GM12878 (cell line): Measurements from ENCODE around the gene LRRC23. TPM values are rescaled to one million over a fixed set of nuclear protein-coding genes. Genes with fewer than 3 reads are reported as not detected.
A peak's percentile ranks its signal among the peaks of the same experiment; 100 is the strongest.

ENCODE experiments used
- BACH1 ChIP-seq: fragments of 450-650 bp; IDR thresholded peaks from 2 replicates; pipeline ENCODE4 v1.6.1; 2017; ENCODE audit warnings: mild to moderate bottlenecking, borderline replicate concordance
- BMI1 ChIP-seq: fragments of 450-650 bp; IDR thresholded peaks from 2 replicates; pipeline ENCODE4 v1.6.1; 2016; ENCODE audit warnings: mild to moderate bottlenecking, moderate library complexity, borderline replicate concordance
- CBX3 ChIP-seq: fragments of 200-600 bp; sonication (generic); IDR thresholded peaks from 2 replicates; pipeline ENCODE4 v1.6.1; 2016; ENCODE audit warnings: low read depth, borderline replicate concordance
- EED ChIP-seq: sonication (generic); IDR thresholded peaks from 2 replicates; pipeline ENCODE4 v1.6.1; 2016; ENCODE audit warnings: antibody characterized with exemption, low read depth
- EZH2 ChIP-seq: IDR thresholded peaks from 2 replicates; pipeline ENCODE4 v1.6.1; 2012; ENCODE audit warnings: low read depth, mild to moderate bottlenecking, control low read depth, inconsistent platforms, low read length, borderline replicate concordance; ENCODE audit not compliant: control insufficient read depth
- FOXK2 ChIP-seq: fragments of 450-650 bp; IDR thresholded peaks from 2 replicates; pipeline ENCODE4 v1.6.1; 2017; ENCODE audit warnings: mild to moderate bottlenecking, moderate library complexity
- IRF4 ChIP-seq: IDR thresholded peaks from 2 replicates; pipeline ENCODE4 v1.6.1; 2011; ENCODE audit warnings: low read depth, low read length
- JUND ChIP-seq: IDR thresholded peaks from 2 replicates; pipeline ENCODE4 v1.6.1; 2012; ENCODE audit warnings: low read depth, mild to moderate bottlenecking, low read length, improper control_type of control experiment, moderate library complexity
- MEF2A ChIP-seq: IDR thresholded peaks from 2 replicates; pipeline ENCODE4 v1.6.1; 2011; ENCODE audit warnings: low read depth, mild to moderate bottlenecking, low read length, moderate library complexity; ENCODE audit not compliant: insufficient read depth
- PAX8 ChIP-seq: fragments of 450-650 bp; IDR thresholded peaks from 2 replicates; pipeline ENCODE4 v1.6.1; 2017; ENCODE audit warnings: mild to moderate bottlenecking, moderate library complexity
- PML ChIP-seq: IDR thresholded peaks from 2 replicates; pipeline ENCODE4 v1.6.1; 2012; ENCODE audit warnings: low read length, inconsistent platforms
- RAD21 ChIP-seq: IDR thresholded peaks from 2 replicates; pipeline ENCODE4 v1.6.1; 2011; ENCODE audit warnings: mild to moderate bottlenecking, low read depth, low read length, moderate library complexity; ENCODE audit not compliant: insufficient read depth
- RBBP5 ChIP-seq: fragments of 200-600 bp; sonication (generic); conservative IDR thresholded peaks from 2 replicates; pipeline ENCODE4 v1.6.1; 2016
- SIN3A ChIP-seq: IDR thresholded peaks from 2 replicates; pipeline ENCODE4 v1.6.1; 2012; ENCODE audit warnings: low read depth, low read length, improper control_type of control experiment
- SREBF1 ChIP-seq: IDR thresholded peaks from 2 replicates; pipeline ENCODE4 v1.6.1; 2012; ENCODE audit warnings: mild to moderate bottlenecking, low read length
- STAT1 ChIP-seq: fragments of 450-650 bp; conservative IDR thresholded peaks from 2 replicates; pipeline ENCODE4 v1.6.1; 2014; ENCODE audit warnings: antibody characterized with exemption, mild to moderate bottlenecking
- ZBED1 ChIP-seq: IDR thresholded peaks from 2 replicates; pipeline ENCODE4 v1.6.1; 2016; ENCODE audit warnings: borderline replicate concordance
- ZNF24 ChIP-seq: fragments of 450-650 bp; IDR thresholded peaks from 2 replicates; pipeline ENCODE4 v1.6.1; 2017; ENCODE audit warnings: antibody characterized with exemption, mild to moderate bottlenecking
- polyA plus RNA-seq, 11 experiments: library from polyadenylated mRNA; depleted of rRNA in 4 of 11; unstranded in 6 of 11; stranded (reverse) in 5 of 11; fragments of >200 nt; fragmentation: Nextera tagmentation in 4 of 11; fragmentation: Illumina TruSeq in 1 of 11; extraction: Ambion mirVana in 4 of 11; extraction: Trizol in 1 of 11; gene quantifications; 1 replicate in 1 of 11; 2 replicates in 10 of 11; pipeline versions ENCODE4 v1.2.1 to v1.2.3, GENCODE V29; 2011 to 2016; ENCODE audit warnings: inconsistent platforms in 2 of 11, missing spikeins in 2 of 11, low read depth in 1 of 11
- total RNA-seq, 4 experiments: library from RNA; depleted of rRNA in 3 of 4; stranded (reverse); fragments of >200 nt in 3 of 4; fragmentation: Illumina TruSeq in 1 of 4; extraction: Trizol in 1 of 4; gene quantifications; 2 replicates each; pipeline versions ENCODE4 v1.2.1 to v1.2.3, GENCODE V29; 2013 to 2021
- TF ChIP-seq, protein P1 (sequence below): IDR thresholded peaks from 2 replicates; pipeline ENCODE4 v1.6.1; 2012; ENCODE audit warnings: low read depth, low read length, improper control_type of control experiment
- TF ChIP-seq, protein P2 (sequence below): IDR thresholded peaks from 2 replicates; pipeline ENCODE4 v1.6.1; 2012; ENCODE audit warnings: low read depth, low read length, improper control_type of control experiment
- TF ChIP-seq, protein P3 (sequence below): fragments of 450-650 bp; conservative IDR thresholded peaks from 2 replicates; pipeline ENCODE4 v1.6.1; 2017; ENCODE audit warnings: mild to moderate bottlenecking, moderate library complexity
- TF ChIP-seq, protein P4 (sequence below): fragments of 450-650 bp; IDR thresholded peaks from 2 replicates; pipeline ENCODE4 v1.6.1; 2017; ENCODE audit warnings: borderline replicate concordance
- TF ChIP-seq, protein P5 (sequence below): fragments of 450-650 bp; IDR thresholded peaks from 2 replicates; pipeline ENCODE4 v1.6.1; 2016; ENCODE audit warnings: mild to moderate bottlenecking
- TF ChIP-seq, protein P6 (sequence below), 3 experiments: IDR thresholded peaks in 2 of 3; conservative IDR thresholded peaks in 1 of 3; 2 replicates each; pipeline ENCODE4 v1.5.1; 2011; ENCODE audit warnings: low read depth in 3 of 3, low read length in 3 of 3, mild to moderate bottlenecking in 3 of 3, control low read depth in 2 of 3, moderate library complexity in 2 of 3, inconsistent platforms in 1 of 3, mixed read lengths in 1 of 3; ENCODE audit not compliant: control insufficient read depth in 2 of 3, insufficient read depth in 1 of 3; ENCODE audit errors: extremely low read depth in 1 of 3

LRRC23 gene
- total and polyA plus RNA-seq, 10 of the 15 experiments (the other 5 are each of a cell fraction or from before 2014, with no cell fraction given), result 1.4 to 6.9 (median 3.4) TPM

DNA sequence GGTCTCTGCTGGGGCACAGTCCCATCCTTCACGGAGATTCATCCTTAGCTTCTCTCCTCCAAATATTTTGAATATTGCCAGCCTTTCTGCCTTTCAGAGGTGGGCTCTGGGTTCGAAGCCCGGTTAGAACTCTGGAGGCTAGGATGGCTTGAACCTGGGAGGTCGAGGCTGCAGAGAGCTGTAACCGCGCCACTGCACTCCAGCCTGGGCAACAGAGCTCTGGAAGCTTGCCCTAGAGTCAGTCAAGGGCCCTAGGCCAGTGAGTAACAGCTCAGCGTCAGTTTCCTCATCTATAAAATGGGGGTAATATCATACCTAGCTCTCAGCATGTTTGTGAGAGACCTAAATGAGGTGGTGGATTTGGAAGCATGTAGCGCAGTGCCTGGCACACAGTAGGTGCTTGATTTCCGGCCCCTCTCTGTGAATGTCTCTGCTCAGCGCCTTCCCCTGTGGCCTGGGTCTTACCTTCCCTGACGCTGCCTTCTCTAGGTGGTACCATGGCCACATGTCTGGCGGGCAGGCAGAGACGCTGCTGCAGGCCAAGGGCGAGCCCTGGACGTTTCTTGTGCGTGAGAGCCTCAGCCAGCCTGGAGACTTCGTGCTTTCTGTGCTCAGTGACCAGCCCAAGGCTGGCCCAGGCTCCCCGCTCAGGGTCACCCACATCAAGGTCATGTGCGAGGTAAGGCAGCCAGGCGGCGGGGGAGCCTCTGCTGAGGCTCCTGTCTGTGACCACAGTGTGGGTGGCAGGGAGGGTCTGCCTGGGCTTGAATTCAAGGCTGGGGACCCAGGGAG is 49.9 kb downstream of the LRRC23 start (continued):
- TF ChIP-seq SREBF1 (no peak), MEF2A (no peak), IRF4 (no peak), ZBED1 (0 out of 2 replicates have a peak, but pooled peaks have one; percentile 11), JUND (no peak), CBX3 (no peak), EED (no peak), RBBP5 (no peak), SIN3A (no peak), PAX8 (no peak), EZH2 (no peak), BMI1 (no peak), FOXK2 (no peak), RAD21 (no peak), STAT1 (no peak), ZNF24 (no peak), PML (no peak), BACH1 (no peak)
- TF ChIP-seq, protein P1, sequence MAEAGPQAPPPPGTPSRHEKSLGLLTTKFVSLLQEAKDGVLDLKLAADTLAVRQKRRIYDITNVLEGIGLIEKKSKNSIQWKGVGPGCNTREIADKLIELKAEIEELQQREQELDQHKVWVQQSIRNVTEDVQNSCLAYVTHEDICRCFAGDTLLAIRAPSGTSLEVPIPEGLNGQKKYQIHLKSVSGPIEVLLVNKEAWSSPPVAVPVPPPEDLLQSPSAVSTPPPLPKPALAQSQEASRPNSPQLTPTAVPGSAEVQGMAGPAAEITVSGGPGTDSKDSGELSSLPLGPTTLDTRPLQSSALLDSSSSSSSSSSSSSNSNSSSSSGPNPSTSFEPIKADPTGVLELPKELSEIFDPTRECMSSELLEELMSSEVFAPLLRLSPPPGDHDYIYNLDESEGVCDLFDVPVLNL, result no peak
- TF ChIP-seq, protein P2, sequence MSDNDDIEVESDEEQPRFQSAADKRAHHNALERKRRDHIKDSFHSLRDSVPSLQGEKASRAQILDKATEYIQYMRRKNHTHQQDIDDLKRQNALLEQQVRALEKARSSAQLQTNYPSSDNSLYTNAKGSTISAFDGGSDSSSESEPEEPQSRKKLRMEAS, result no peak
- TF ChIP-seq, protein P3, sequence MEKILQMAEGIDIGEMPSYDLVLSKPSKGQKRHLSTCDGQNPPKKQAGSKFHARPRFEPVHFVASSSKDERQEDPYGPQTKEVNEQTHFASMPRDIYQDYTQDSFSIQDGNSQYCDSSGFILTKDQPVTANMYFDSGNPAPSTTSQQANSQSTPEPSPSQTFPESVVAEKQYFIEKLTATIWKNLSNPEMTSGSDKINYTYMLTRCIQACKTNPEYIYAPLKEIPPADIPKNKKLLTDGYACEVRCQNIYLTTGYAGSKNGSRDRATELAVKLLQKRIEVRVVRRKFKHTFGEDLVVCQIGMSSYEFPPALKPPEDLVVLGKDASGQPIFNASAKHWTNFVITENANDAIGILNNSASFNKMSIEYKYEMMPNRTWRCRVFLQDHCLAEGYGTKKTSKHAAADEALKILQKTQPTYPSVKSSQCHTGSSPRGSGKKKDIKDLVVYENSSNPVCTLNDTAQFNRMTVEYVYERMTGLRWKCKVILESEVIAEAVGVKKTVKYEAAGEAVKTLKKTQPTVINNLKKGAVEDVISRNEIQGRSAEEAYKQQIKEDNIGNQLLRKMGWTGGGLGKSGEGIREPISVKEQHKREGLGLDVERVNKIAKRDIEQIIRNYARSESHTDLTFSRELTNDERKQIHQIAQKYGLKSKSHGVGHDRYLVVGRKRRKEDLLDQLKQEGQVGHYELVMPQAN, result no peak
- TF ChIP-seq, protein P4, sequence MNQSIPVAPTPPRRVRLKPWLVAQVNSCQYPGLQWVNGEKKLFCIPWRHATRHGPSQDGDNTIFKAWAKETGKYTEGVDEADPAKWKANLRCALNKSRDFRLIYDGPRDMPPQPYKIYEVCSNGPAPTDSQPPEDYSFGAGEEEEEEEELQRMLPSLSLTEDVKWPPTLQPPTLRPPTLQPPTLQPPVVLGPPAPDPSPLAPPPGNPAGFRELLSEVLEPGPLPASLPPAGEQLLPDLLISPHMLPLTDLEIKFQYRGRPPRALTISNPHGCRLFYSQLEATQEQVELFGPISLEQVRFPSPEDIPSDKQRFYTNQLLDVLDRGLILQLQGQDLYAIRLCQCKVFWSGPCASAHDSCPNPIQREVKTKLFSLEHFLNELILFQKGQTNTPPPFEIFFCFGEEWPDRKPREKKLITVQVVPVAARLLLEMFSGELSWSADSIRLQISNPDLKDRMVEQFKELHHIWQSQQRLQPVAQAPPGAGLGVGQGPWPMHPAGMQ, result no peak
- TF ChIP-seq, protein P5, sequence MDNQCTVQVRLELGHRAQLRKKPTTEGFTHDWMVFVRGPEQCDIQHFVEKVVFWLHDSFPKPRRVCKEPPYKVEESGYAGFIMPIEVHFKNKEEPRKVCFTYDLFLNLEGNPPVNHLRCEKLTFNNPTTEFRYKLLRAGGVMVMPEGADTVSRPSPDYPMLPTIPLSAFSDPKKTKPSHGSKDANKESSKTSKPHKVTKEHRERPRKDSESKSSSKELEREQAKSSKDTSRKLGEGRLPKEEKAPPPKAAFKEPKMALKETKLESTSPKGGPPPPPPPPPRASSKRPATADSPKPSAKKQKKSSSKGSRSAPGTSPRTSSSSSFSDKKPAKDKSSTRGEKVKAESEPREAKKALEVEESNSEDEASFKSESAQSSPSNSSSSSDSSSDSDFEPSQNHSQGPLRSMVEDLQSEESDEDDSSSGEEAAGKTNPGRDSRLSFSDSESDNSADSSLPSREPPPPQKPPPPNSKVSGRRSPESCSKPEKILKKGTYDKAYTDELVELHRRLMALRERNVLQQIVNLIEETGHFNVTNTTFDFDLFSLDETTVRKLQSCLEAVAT, result no peak
- TF ChIP-seq, protein P6, sequence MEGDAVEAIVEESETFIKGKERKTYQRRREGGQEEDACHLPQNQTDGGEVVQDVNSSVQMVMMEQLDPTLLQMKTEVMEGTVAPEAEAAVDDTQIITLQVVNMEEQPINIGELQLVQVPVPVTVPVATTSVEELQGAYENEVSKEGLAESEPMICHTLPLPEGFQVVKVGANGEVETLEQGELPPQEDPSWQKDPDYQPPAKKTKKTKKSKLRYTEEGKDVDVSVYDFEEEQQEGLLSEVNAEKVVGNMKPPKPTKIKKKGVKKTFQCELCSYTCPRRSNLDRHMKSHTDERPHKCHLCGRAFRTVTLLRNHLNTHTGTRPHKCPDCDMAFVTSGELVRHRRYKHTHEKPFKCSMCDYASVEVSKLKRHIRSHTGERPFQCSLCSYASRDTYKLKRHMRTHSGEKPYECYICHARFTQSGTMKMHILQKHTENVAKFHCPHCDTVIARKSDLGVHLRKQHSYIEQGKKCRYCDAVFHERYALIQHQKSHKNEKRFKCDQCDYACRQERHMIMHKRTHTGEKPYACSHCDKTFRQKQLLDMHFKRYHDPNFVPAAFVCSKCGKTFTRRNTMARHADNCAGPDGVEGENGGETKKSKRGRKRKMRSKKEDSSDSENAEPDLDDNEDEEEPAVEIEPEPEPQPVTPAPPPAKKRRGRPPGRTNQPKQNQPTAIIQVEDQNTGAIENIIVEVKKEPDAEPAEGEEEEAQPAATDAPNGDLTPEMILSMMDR (IDR thresholded peaks at IDR 0.05 in 2 of 3, conservative IDR thresholded peaks at IDR 0.05 in 1 of 3; ENCODE audit: control insufficient read depth in 2 of 3, extremely low read depth in 1 of 3, insufficient read depth in 1 of 3, low read depth in 3 of 3, low read length in 3 of 3), result no peak
